Activated CD8-positive, alpha-beta memory T cell treated with anti-CD3 and anti-CD28 coated beads, Interleukin-2, amount 50 U/mL, for 48 hours (primary cell): ENCODE data around the gene SPN.
"Not testable (repeated sequence)": the region's sequence is repeated elsewhere in the genome, so short reads cannot be mapped to it uniquely, and the experiment has no call there.

Experiments used
- DNase-seq: peaks from one replicate; pipeline ENCODE4 v3.0.0-alpha.2; 2020

The SPN gene

DNA sequence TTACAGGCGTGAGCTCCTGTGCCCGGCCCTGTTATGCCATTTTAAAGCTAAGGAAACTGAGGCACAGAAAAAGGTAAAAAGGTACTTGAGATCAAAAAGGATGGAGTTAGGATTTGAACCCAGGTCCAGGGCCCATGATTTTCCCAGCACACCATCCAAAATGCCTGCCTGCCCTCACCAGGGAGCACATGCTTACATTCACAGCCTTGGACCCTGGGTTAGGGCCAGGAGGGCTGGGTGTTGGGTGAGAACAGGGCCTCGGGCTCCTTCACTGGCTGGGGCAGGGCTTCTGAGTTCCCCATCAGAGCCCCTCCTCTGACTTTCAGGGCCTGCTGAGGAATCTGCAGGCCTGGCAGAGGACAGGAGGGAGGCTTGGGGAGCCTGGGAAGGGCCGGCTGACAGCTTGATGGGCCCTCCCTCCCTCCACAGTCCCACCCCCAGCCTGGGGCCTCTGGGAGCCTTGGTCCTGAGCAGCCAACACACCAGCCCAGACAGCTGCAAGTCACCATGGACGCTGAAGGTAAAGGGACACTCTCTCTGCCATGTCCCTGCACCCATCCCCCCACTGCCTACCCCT is 15.7 kb downstream of the SPN start, which contains the start of gene QPRT:
Gene QPRT, plus strand, starts transcription at position 490 of the 577 bp plus-strand sequence. Its CDS starts 18 bp downstream, at position 508.
- no peak for DNase-seq

DNA sequence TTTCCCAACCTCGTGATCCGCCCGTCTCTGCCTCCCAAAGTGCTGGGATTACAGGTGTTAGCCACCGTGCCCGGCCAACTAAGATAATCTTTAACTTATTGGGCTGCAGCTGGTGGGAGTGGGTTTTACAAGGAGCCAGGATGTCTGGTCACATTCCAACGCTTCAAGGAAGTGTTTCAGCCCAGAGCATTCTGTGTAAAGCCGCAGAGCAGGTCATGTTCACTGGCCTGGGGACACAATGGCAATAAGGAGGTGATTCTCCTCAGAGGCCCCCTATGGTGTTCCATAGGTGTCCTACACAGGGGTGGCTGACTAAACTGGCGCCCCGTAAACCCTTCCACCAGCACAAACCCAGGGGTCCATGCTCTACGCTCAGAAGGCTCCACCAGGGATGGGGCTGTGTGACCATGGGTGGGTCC is 17.1 kb downstream of the SPN start:
- DNase-seq, result no peak

DNA sequence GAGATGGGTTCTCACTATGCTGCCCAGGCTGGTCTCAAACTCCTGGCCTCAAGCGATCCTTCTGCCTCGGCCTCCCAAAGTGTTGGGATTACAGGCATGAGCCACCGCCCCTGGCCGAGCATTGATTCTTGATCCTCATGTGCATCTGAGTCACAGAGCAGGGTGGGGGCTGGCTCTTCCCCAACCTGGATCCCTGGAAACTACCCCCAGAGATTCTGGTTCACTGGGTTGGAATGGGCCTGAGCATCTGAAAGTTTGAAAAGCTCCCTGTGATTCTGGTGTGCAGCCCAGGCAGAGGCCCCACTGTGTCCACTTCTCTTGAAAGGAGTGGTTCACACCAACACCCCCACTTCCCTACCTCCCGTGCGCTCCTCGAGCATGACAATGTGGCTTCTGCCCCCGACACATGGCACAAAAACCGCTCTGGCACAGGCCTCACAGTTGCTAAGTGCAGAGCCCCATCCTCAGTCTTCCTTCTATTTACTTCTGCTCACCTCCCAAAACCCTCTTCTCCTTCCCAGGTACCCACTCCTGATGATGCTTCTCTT is 20.6 kb downstream of the SPN start:
- no peak for DNase-seq

DNA sequence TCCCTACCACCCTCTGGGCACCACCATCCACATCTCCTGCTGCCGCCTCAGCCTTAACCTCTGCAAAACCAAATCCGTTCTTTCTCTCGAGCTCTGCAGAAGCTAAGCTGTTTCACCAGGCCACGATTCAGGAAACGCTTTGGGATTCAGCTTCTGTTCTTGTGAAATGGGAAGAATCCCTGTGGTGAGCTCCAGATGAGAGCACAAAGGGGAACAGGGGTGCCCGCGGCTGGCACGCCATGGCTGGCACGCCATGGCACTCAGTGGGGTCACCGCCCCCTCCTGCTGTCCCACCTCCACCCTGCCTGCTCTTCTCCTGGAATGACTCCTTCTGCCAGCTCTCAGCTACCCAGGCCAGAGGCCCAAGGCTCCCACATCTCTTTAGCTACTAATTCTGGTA is 21.6 kb downstream of the SPN start:
- DNase-seq, result no peak

DNA sequence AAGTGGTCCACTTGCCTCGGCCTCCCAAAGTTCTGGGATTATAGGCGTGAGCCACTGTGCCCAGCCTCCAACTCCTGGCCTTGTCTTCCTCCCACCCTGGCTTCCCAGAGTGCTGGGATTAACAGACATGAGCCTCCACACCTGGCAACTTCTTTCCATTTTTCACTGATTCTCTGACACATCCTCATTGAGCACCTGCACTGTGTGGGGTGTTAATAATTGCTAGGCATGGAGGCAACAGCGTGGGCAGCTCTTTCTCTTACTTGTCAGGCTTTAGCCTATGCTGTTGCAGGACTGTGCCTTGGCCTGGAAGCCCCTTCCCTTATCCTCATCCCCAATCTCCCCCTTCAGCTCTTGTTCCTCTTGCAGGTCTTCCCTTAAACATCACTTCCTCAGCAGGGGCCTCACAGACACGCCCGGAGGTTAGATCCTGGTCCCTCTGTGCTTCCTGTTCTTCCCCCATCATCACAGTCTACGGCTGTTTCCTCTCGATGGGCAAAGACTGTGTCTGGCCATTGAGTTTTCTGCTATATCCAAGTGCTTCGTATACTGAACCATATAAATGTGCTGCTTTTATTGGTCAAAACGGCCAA is 23.8 kb downstream of the SPN start:
- no peak for DNase-seq

DNA sequence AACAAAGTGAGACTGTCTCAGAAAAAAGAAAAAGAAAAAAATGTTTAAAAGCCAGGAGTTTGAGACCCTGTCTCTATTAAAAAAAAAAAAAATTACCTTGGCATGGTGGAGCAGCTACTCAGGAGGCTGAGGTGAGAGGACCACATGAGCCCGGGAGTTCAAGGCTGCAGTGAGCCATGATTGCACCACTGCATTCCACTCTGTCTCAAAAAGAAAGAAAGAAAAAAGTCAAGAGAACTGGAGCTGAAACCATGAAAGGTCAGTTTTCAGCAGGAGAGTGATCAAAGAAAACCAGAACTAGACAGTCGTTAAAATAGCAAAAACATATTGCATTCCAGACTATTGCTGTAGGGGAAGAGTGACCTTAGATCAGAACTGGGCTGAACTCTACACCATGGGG is 24.7 kb downstream of the SPN start:
- no peak for DNase-seq

DNA sequence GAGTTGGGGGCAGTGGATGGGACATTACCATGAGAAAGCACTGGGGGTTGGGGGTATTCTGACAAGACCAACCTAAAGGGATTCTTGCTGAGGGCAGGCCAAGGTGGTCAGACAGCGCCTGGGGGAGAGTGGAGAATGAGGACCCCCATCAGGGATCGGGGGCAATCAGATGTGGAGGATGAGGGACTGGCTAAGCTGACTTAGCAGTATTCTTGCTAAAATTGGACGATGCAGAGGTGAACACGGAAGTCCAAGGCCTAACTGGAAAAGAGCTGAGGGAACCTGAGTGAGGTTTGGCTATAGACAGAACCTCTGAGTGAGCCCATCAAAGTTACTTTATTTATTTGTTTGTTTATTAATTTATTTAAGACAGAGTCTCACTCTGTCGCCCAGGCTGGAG is 25.1 kb downstream of the SPN start:
- no peak for DNase-seq

DNA sequence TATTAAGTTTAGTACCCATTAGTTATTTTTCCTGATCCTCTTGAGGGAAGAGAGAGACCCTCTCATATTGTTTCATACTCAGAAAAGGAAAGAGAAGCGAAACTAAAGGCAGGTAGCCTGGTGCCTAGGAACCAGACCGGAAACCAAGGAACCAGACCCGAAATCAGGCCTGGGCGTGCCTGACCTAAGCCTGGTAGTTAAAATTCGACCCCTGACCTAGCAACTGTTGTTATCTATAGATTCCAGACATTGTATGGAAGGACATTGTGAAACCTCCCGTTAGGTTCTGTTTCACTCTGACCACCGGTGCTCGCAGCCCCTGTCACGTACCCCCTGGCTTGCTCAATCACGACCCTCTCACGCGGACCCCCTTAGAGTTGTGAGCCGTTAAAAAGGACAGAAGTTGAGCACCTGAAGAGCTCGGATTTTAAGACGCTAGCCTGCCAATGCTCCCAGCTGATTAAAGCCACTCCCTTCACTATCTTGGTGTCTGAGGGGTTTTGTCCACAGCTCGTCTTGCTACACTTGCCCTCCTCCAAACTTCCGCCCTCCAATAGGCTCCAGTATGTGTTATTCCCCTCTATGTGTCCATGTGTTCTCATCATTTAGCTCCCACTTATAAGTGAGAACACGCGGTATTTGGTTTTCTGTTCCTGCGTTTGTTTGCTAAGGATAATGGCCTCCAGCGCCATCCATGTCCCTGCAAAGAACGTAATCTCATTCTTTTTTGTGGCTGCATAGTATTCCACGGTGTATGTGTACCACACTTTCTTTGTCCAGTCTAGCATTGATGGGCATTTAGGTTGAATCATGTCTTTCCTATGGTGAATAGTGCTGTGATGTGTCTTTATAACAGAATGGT is 26.7 kb downstream of the SPN start:
- not testable (repeated sequence) for DNase-seq

DNA sequence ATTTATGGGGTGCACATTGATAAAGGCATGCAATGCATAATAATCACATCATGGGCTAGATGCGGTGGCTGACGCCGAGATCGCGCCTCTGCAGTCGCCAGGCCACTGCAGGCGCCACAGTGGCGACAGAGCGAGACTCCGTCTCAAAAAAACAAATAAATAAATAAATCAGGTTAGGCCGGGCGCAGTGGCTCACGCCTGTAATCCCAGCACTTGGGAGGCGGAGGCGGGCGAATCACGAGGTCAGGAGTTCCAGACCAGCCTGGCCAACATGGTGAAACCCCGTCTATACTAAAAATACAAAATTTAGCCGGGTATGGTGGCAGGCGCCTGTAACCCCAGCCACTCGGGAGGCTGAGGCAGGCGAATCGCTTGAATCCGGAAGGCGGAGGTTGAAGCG is 29.6 kb downstream of the SPN start:
- not testable (repeated sequence) for DNase-seq

DNA sequence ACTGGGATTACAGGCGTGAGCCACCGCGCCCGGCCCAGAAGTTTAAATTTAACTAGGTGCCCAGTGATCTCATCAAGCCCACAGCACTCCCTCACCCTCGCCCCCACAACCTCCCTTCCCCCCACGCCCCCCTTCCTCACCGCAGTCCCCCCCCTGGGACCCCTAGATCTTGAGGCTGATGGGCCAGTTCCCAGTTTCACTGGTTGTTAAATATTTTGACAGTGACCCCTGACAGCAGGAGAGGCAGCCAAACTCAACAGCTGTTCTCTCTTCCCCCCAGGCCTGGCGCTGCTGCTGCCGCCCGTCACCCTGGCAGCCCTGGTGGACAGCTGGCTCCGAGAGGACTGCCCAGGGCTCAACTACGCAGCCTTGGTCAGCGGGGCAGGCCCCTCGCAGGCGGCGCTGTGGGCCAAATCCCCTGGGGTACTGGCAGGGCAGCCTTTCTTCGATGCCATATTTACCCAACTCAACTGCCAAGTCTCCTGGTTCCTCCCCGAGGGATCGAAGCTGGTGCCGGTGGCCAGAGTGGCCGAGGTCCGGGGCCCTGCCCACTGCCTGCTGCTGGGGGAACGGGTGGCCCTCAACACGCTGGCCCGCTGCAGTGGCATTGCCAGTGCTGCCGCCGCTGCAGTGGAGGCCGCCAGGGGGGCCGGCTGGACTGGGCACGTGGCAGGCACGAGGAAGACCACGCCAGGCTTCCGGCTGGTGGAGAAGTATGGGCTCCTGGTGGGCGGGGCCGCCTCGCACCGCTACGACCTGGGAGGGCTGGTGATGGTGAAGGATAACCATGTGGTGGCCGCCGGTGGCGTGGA is 31.5 kb downstream of the SPN start:
- no peak for DNase-seq

DNA sequence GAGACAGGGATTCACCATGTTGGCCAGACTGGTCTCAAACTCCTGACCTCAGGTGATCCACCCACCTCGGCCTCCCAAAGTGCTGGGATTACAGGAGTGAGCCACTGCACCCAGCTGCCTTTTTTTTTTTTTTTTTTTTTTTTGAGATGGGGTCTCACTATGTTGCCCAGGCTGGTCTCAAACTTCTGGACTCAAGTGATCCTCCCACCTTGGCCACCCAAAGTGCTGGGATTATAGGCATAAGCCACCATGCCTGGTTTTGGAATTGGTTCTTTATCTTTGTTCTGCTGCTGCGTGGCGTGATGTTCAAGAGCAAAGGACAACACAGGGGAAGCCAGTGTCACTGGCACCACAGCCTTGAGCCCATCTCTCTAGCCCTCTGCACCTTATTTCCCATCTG is 32.6 kb downstream of the SPN start:
- not testable (repeated sequence) for DNase-seq

DNA sequence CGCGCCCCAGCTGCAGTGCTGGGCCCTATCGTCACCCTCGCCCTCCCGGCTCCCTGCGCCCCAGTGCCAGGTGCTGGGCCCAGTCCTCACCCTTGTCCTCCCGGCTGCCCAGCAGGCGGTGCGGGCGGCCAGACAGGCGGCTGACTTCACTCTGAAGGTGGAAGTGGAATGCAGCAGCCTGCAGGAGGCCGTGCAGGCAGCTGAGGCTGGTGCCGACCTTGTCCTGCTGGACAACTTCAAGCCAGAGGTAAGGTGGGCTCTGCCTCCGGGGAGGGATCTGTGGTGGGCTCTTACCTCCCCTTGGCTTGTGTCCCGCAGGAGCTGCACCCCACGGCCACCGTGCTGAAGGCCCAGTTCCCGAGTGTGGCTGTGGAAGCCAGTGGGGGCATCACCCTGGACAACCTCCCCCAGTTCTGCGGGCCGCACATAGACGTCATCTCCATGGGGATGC is 33.9 kb downstream of the SPN start:
- no peak for DNase-seq

DNA sequence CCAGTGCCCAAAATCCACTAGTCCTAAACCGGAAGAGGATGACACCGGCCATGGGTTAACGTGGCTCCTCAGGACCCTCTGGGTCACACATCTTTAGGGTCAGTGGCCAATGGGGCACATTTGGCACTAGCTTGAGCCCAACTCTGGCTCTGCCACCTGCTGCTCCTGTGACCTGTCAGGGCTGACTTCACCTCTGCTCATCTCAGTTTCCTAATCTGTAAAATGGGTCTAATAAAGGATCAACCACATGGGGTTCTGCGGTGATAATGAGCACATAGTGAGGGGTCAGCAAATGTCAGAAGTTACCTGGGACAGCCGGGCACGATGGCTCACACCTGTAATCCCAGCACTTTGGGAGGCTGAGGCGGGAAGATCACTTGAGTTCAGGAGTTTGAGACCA is 34.3 kb downstream of the SPN start:
- no peak for DNase-seq

DNA sequence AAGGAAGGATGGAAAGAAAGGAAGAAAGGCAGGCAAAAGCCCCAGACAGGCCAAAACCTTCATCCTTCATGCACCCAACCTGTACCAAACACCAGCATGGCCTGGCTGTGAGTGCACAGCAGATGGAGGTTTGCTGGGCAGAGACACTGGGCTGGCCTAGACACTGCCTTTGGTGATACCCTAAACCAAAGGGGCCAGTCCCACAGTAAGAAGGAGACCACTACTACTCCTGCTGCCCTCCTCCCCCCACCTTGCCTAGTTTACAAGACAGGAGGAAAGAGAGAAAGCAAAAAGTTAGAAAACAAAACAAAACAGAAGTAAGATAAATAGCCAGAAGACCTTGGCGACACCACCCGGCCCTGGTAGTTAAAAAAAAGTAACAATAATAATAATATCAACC is 35.0 kb downstream of the SPN start:
- no peak for DNase-seq

DNA sequence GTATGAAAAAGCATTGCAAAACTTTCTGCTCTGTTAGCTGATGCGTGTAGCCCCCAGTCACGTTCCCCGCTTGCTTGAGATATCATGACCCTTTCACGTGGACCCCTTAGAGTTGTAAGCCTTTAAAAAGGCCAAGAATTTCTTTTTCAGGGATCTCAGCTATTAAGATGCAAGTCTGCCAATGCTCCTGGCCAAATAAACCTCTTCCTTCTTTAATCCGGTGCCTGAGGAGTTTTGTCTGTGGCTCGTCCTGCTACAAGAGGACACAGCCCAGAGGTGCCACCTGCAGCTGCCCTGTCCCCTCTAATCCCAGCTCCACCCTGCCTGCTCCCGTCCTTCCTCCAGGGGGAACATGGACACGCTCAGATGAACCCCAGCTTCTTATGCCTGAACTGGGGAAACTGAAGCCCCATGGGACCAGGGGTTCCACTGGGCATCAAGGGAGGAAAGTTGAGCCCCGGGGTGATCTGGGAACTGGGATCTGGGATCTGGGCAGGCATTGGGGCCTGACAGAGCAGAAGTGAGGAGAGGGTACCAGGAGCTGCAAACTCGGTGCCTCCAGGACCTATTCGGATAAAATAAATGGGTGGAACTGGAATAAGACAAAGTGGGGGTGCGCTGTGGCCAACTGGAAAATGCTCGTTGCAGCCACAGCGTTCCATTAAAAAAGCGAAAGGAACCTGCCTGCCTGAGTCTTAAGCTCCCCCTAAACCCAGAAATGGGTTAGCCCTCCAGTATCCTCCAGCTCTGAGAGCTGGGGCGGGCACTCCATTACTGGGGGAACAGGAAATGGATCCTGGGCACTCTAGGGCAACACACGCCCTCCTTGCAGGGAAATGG is 35.7 kb downstream of the SPN start:
- DNase-seq, result no peak

DNA sequence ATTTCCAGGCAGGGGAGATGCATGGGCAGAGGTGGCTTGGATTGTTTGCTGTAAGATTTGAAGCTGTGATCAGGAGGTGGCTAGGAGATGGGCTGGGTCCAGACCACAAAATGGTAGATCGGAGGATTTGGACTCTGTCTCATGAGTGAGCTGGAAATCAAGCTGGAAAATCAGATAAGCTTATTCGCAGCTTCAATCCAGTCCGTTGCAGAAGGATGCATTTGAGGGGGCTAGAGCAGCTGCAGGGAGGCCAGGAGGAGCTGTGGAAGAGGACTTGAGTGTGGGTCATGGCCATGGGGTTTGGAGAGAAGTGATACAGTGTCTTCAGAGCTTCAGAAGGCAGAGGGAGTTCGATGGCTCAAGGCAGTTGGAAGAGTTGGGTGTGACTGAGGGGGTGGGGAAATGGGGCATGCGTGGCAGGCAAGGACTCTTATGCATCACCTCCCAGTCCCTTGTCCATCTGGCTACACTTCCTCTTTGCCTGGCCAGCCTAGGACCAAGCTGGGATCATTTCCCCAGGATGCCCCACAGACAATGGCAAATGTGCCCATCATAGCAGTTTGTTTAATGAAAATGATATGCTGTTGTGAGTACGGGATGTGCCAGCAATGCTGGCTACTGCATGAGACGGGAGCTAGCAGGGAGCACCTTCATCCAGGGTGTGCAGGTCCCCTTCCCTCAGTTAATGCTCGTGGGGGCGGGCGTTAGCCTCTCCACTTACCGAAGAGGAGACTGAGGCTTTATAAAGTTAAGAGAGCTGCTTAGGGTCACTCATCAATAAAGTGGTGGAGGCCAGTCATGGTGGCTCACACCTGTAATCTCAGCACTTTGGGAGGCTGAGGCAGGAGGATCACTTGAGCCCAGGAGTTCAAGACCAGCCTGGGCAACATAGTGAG is 36.5 kb downstream of the SPN start:
- DNase-seq, result no peak

DNA sequence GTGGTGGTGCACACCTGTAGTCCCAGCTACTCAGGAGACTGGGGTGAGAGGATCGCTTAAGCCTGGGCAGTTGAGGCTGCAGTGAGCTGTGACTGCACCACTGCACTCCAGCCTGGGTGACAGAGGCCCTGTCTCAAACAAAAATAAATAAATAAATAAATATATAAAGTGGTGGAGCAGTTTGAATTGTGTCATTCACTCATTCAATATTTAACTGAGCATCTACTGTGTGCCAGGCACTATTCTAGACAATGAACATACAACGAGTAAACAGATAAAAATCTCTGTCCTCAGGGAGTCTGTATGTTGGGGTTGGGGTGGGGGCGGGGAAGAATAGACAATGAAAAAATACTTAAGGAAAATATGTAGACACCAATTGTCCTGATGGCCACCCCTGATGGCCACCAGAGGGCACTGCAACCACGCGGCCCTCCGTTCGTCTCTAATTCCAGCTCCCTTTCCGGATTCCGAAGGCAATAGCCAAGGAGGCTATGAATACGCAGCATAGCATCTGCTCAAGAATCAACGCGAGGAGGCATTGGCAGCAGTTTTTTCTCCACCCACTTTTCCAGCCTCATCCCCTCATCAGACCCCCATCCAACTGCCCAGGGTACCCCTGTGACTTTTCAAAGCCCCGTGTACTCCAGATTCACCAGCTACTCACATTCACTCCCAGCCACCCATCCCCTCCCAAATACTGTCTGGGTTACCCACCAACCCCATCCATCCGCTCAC is 37.4 kb downstream of the SPN start:
- peak; percentile 85 for DNase-seq

DNA sequence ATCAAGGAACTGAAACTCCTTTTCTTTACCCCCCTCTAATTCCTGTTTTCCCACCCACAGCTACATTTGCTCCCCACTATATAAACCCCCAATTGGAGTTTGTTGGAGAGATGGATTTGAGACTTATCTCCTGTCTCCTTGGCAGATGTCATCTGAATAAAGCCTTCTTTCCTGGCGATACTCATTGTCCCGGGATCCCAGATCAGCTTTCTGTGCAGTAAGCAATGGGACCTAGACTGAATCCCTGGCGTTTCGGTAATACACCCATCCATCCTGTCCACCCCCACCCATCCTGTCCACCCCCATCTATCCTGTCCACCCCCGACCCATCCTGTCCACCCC is 38.1 kb downstream of the SPN start:
- no peak for DNase-seq

DNA sequence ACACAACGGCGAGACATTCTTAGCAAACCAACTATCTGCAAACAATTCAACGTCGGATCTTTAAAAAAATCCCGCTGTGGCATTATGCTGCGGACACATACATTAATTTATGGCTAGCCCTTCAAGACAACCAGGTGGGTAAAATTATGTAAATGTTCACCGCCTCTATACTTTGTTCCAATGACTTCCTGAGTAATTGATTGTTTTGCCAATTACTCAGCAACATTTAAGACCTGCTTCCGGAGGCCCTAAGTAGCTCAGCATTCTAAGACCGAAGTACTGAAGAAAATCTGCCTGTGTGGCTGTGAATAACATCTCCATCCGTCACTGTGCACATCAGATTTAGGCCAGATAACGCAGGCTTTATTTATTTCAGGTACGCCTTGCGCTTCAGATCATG is 39.2 kb downstream of the SPN start:
- DNase-seq, result no peak

DNA sequence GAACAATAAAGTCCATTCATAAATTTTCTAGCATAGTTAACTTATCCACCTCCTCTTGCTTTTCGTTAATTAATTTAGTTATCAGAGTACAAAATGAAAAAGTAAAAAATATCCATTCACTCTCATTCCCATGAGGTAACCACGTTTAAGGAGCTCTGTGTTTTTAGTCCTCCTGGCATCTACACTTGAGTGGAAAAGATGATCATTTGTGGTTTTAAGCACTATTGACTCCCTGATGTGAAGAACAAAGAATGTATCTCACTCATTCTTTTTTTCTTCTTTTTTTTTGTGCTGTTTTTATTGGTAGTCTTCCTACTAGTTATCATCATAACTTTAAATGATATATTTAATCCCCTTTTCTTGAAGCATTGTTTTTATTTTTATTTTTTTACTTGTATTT is 42.0 kb downstream of the SPN start:
- no peak for DNase-seq
